Spinal cord (tissue), 10 donors: ENCODE data around the gene TCL1B. TPM values are rescaled to one million over a fixed set of nuclear protein-coding genes. Genes with fewer than 3 reads are reported as not detected.

Experiments used
- DNase-seq, 6 donors: peaks; one replicate each; pipeline versions ENCODE4 v3.0.0 to v3.0.0-alpha.2; 2013 to 2015; ENCODE audit warnings: low spot score in 6 of 6, low read depth in 4 of 6
- H3K27ac ChIP-seq: one replicate; pipeline ENCODE4 v1.5.1; 2013; ENCODE audit warnings: low read depth, low read length, control low read depth
- H3K27me3 ChIP-seq: one replicate; pipeline ENCODE4 v1.6.1; 2013; ENCODE audit warnings: low read length; ENCODE audit not compliant: control insufficient read depth, insufficient read depth
- H3K36me3 ChIP-seq: one replicate; pipeline ENCODE4 v1.6.1; 2013; ENCODE audit warnings: low read length; ENCODE audit not compliant: control insufficient read depth, insufficient read depth
- H3K4me1 ChIP-seq: one replicate; pipeline ENCODE4 v1.6.1; 2013; ENCODE audit warnings: low read length; ENCODE audit not compliant: control insufficient read depth, insufficient read depth
- H3K4me3 ChIP-seq: one replicate; pipeline ENCODE4 v1.5.1; 2013; ENCODE audit warnings: low read depth, low read length, control low read depth
- H3K9me3 ChIP-seq: one replicate; pipeline ENCODE4 v1.6.1; 2013; ENCODE audit warnings: low read length; ENCODE audit not compliant: control insufficient read depth, insufficient read depth
- WGBS: methylation state at CpG from one replicate; pipeline ENCODE4 v1.1.5; 2013; ENCODE audit warnings: missing lambda C conversion rate; ENCODE audit not compliant: insufficient coverage; 5-methylcytosine and 5-hydroxymethylcytosine counted together
- polyA plus RNA-seq, 2 donors: library from polyadenylated mRNA; unstranded; fragments of 120-200 nt; gene quantifications; one replicate each; pipeline ENCODE4 v1.2.1, GENCODE V29; 2013; ENCODE audit not compliant: insufficient read length in 2 of 2
- small RNA-seq: library from RNA; depleted of rRNA; stranded (forward); fragments of <200 nt; gene quantifications from one replicate; pipeline ENCODE3, GENCODE V24; 2014; ENCODE audit warnings: low replicate concordance
- total RNA-seq, 2 donors: library from RNA; depleted of rRNA in 1 of 2; stranded (reverse); fragments of 120-200 nt in 1 of 2; fragments of >200 nt in 1 of 2; gene quantifications; one replicate each; pipeline versions ENCODE4 v1.2.3 to v1.2.4, GENCODE V29; 2013 to 2014
- donor health status: healthy.

Gene TCL1B
- total and polyA plus RNA-seq, 4 donors: not detected

DNA sequence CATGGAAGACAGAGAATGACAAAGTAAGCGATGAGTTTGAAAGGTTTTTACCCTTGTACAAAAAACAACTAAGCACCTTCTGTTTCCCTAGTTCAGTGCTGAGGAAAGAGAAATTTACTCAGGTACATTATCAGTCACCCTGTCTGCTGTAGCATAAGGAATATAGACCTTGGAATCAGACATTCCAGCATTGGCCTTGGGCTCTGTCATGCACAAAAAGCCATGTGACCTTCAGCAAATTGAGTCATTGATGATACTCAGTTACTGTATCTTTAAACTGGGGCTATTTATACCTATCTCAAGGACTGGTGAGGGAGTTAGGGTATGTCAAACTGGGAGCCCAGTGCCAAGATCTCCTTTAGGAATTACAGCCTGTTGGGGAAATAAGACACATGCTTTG is 47.0 kb downstream of the TCL1B start:
- no peaks in the 10 kb centered on the region for H3K36me3 ChIP-seq
- no peaks in the 10 kb centered on the region for H3K4me1 ChIP-seq
- WGBS: no CpG with 5 or more reads among the region's 1 CpG
- no peak for DNase-seq
- no peak overlapping the region for H3K4me3 ChIP-seq
- H3K27me3 ChIP-seq: peaks cover 2% of the 10 kb centered on the region
- H3K9me3 ChIP-seq: no peaks in the 10 kb centered on the region
- no peak overlapping the region for H3K27ac ChIP-seq

DNA sequence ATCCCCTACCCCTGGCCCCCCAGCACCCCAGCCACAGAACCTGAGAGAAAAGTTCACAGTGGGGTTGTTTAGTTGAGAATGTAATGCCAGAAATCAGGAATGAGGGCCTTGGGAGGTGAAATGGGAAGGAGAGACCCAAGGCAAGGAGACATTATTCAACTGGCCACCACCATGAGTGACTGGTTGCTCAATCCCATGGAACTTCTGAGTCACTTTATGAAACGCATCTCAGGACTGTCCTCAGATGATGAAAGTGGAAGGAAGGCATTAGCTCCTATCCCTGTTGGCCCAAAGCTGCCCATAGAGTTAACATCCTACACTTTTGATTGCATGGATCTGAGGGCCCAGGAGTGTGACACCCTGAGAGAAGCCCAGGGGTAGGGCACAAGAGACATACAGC is 53.1 kb downstream of the TCL1B start:
- no peak for DNase-seq
- Histone ChIP-seq H3K4me1 (no peaks in the 10 kb centered on the region), H3K4me3 (no peak overlapping the region), H3K36me3 (no peaks in the 10 kb centered on the region), H3K9me3 (no peaks in the 10 kb centered on the region), H3K27me3 (peaks cover 2% of the 10 kb centered on the region), H3K27ac (no peak overlapping the region)
- WGBS: 100% methylated on average over 1 of the region's 1 CpG

DNA sequence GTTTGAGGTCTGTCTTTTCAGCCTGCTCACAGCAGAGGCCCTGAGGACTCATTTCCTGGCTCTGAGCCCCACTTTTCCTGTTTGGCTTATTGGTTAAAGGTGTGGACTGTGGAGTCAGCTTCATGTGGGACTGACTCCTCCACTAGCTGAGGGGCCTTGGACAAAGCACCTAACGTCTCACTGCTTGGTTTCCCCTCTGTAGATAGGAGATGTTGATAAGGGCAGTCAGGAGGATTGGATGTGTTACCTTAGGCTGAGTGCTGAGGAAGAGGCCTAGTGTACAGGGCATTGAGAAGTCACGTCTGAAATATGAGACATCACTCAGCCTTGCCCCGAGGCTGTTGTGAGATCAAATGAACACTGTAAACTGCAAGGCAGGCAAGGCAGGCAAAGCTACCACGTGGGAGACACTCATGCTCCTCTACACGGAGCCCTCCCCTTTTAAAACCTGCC is 54.8 kb downstream of the TCL1B start:
- H3K4me3 ChIP-seq: no peak overlapping the region
- DNase-seq: no peak
- no peaks in the 10 kb centered on the region for H3K27me3 ChIP-seq
- no peaks in the 10 kb centered on the region for H3K36me3 ChIP-seq
- H3K9me3 ChIP-seq: no peaks in the 10 kb centered on the region
- no peak overlapping the region for H3K27ac ChIP-seq
- H3K4me1 ChIP-seq: no peaks in the 10 kb centered on the region
- 64% methylated on average over 5 of the region's 5 CpGs for WGBS

DNA sequence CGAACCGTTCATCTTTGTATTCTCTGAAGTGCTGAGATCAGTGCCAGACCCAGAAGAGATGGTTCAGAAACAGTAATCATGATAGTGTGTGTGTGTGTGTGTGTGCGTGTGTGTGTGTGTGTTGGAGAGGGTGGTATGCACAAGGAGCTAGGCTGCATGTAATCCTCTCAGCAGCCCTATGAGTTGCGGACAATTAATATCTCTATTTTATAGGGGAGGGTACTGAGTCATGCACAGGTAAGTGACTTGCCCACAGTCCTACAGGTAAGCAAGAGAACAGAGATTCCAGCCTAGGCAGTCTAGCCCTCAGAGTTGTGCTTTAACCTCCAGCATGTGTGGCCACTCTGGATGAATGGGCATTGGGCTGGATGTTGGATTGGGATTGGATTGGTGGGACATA is 55.6 kb downstream of the TCL1B start:
- no peaks in the 10 kb centered on the region for H3K4me1 ChIP-seq
- DNase-seq: no peak
- 81% methylated on average over 3 of the region's 4 CpGs for WGBS

More for the DNA sequence above, 55.6 kb downstream of the TCL1B start:
- no peak overlapping the region for H3K27ac ChIP-seq
- no peaks in the 10 kb centered on the region for H3K9me3 ChIP-seq
- no peaks in the 10 kb centered on the region for H3K36me3 ChIP-seq
- no peak overlapping the region for H3K4me3 ChIP-seq
- no peaks in the 10 kb centered on the region for H3K27me3 ChIP-seq

Small RNA genes lying within 50 kb of the gene (small RNA-seq; reads per million reads assigned to genes)
- gene RF02193: not detected

Other genes starting within 250 kb of the TCL1B start
- 10 to 100 TPM in 1 of 2 donors, 1 to 10 TPM in 1; 7.6 to 12.2 TPM for gene SYNE3, start 169.8 kb upstream of the TCL1B start, total RNA-seq
- 1 to 10 TPM; 2.0 to 3.2 TPM for gene SYNE3, start 169.8 kb upstream of the TCL1B start, polyA plus RNA-seq
- gene GLRX5, start 151.4 kb upstream of the TCL1B start, total RNA-seq: 10 to 100 TPM; 61.1 to 63.1 TPM
- gene GLRX5, start 151.4 kb upstream of the TCL1B start, polyA plus RNA-seq: 10 to 100 TPM; 70.5 to 77.9 TPM
- 1 to 10 TPM in 1 of 2 donors, under 1 TPM in 1; 0.11 to 2.2 TPM for gene TCL1A, start 27.7 kb downstream of the TCL1B start, total RNA-seq
- under 1 TPM; 0.47 to 0.95 TPM for gene TCL1A, start 27.7 kb downstream of the TCL1B start, polyA plus RNA-seq
- 10 to 100 TPM in 1 of 2 donors, 1 to 10 TPM in 1; 9.6 to 43.6 TPM for gene TUNAR, start 190.4 kb downstream of the TCL1B start, total RNA-seq
- gene TUNAR, start 190.4 kb downstream of the TCL1B start, polyA plus RNA-seq: 10 to 100 TPM; 86.4 to 97.1 TPM